Stimulated activated effector memory CD8-positive, alpha-beta T cell treated with anti-CD3 and anti-CD28 coated beads, Interleukin-12 subunit alpha, Interleukin-12 subunit beta, amount 100 ng/mL, for 72 hours (primary cell): ENCODE measurements around the gene MISP.
A peak's percentile ranks its signal among the peaks of the same experiment; 100 is the strongest.

Experiments used
- ATAC-seq: fragments of 150-1000 bp; cut with Tn5 transposase; 2 replicates; pipeline ENCODE4 v1.10.0; 2021
- DNase-seq, 2 donors: peaks; one replicate each; pipeline ENCODE4 v3.0.0; 2021 to 2022; ENCODE audit warnings: low spot score in 2 of 2
- H3K27ac Mint-ChIP-seq: one replicate; pipeline ENCODE4 v1.8.0; 2022; ENCODE audit warnings: mild to moderate bottlenecking, mixed read lengths
- H3K36me3 Mint-ChIP-seq: one replicate; pipeline ENCODE4 v1.8.0; 2022; ENCODE audit warnings: mild to moderate bottlenecking, mixed read lengths
- H3K4me1 Mint-ChIP-seq: one replicate; pipeline ENCODE4 v1.8.0; 2022; ENCODE audit warnings: mixed read lengths
- H3K4me3 Mint-ChIP-seq: one replicate; pipeline ENCODE4 v1.8.0; 2022; ENCODE audit warnings: mild to moderate bottlenecking, mixed read lengths
- H3K9me3 Mint-ChIP-seq: one replicate; pipeline ENCODE4 v1.8.0; 2022; ENCODE audit warnings: mixed read lengths

Gene MISP

GRCh38 chr19:791567-792305 lies 40.8 kb downstream of the MISP start:
- Mint-ChIP-seq H3K4me3 (no peak overlapping the region), H3K9me3 (no peaks in the 10 kb centered on the region), H3K27ac (no peak overlapping the region), H3K36me3 (peaks cover 1% of the 10 kb centered on the region), H3K4me1 (peaks cover 3% of the 10 kb centered on the region)
- ATAC-seq (no peak), DNase-seq (no peak)

- H3K4me1 Mint-ChIP-seq = peaks cover 6% of the 10 kb centered on the region
- no peak overlapping the region for H3K4me3 Mint-ChIP-seq
- H3K27ac Mint-ChIP-seq = no peak overlapping the region
- H3K36me3 Mint-ChIP-seq = peaks cover 8% of the 10 kb centered on the region
- DNase-seq (no peak), ATAC-seq (no peak)
- no peaks in the 10 kb centered on the region for H3K9me3 Mint-ChIP-seq
Measured at GRCh38 chr19:792306-792885, 41.5 kb downstream of the MISP start.

GRCh38 chr19:793806-794205 lies 42.9 kb downstream of the MISP start:
- Mint-ChIP-seq H3K4me1 (peaks cover 6% of the 10 kb centered on the region), H3K36me3 (peaks cover 22% of the 10 kb centered on the region), H3K4me3 (no peak overlapping the region), H3K27ac (no peak overlapping the region), H3K9me3 (no peaks in the 10 kb centered on the region)
- no peak for DNase-seq
- ATAC-seq = no peak

- DNase-seq (no peak), ATAC-seq (no peak)
- peaks cover 35% of the 10 kb centered on the region for H3K36me3 Mint-ChIP-seq
- no peak overlapping the region for H3K27ac Mint-ChIP-seq
- H3K4me3 Mint-ChIP-seq = peak overlapping the region; percentile 92
- H3K9me3 Mint-ChIP-seq = no peaks in the 10 kb centered on the region
- H3K4me1 Mint-ChIP-seq = peaks cover 19% of the 10 kb centered on the region
Measured at GRCh38 chr19:795073-795611, 44.2 kb downstream of the MISP start.

GRCh38 chr19:795691-796581 lies 45.0 kb downstream of the MISP start:
- no peak overlapping the region for H3K27ac Mint-ChIP-seq
- peak overlapping the region; percentile 92 for H3K4me3 Mint-ChIP-seq
- peaks cover 27% of the 10 kb centered on the region for H3K4me1 Mint-ChIP-seq
- ATAC-seq (no peak), DNase-seq (no peak)
- peaks cover 43% of the 10 kb centered on the region for H3K36me3 Mint-ChIP-seq
- H3K9me3 Mint-ChIP-seq = no peaks in the 10 kb centered on the region

- ATAC-seq = peak; percentile 85
- DNase-seq = peak; percentile 94 to 99
- peaks cover 37% of the 10 kb centered on the region for H3K4me1 Mint-ChIP-seq
- peak within 1 kb of the TSS; percentile 94 for H3K27ac Mint-ChIP-seq
- H3K4me3 Mint-ChIP-seq = peak within 1 kb of the TSS; percentile 92
- peaks cover 53% of the 10 kb centered on the region for H3K36me3 Mint-ChIP-seq
- H3K9me3 Mint-ChIP-seq = no peaks in the 10 kb centered on the region
Measured at GRCh38 chr19:796692-797527, 46.0 kb downstream of the MISP start, which contains the start of gene PTBP1. PTBP1 (plus strand) TSS chr19:797452; CDS start chr19:797498, 46 bp downstream.

GRCh38 chr19:797528-798414 lies 46.9 kb downstream of the MISP start:
- H3K27ac Mint-ChIP-seq = peak overlapping the region; percentile 94
- H3K36me3 Mint-ChIP-seq = peaks cover 61% of the 10 kb centered on the region
- DNase-seq (peak; percentile 85 to 94), ATAC-seq (peak; percentile 50)
- peak overlapping the region; percentile 92 for H3K4me3 Mint-ChIP-seq
- peaks cover 45% of the 10 kb centered on the region for H3K4me1 Mint-ChIP-seq
- H3K9me3 Mint-ChIP-seq = no peaks in the 10 kb centered on the region

- Mint-ChIP-seq H3K9me3 (no peaks in the 10 kb centered on the region), H3K27ac (peak overlapping the region; percentile 94), H3K36me3 (peaks cover 69% of the 10 kb centered on the region), H3K4me1 (peaks cover 53% of the 10 kb centered on the region), H3K4me3 (peak overlapping the region; percentile 92)
- ATAC-seq (no peak), DNase-seq (peak in 1 of 2 donors; percentile 72)
Measured at GRCh38 chr19:798415-799075, 47.6 kb downstream of the MISP start.

GRCh38 chr19:799076-799881 lies 48.4 kb downstream of the MISP start:
- H3K4me3 Mint-ChIP-seq = peak overlapping the region; percentile 92
- ATAC-seq (no peak), DNase-seq (peak in 1 of 2 donors; percentile 70)
- H3K36me3 Mint-ChIP-seq = peaks cover 76% of the 10 kb centered on the region
- no peaks in the 10 kb centered on the region for H3K9me3 Mint-ChIP-seq
- H3K4me1 Mint-ChIP-seq = peaks cover 59% of the 10 kb centered on the region
- H3K27ac Mint-ChIP-seq = peak overlapping the region; percentile 94

- Mint-ChIP-seq H3K4me1 (peaks cover 64% of the 10 kb centered on the region), H3K4me3 (peak overlapping the region; percentile 92), H3K9me3 (no peaks in the 10 kb centered on the region), H3K36me3 (peaks cover 89% of the 10 kb centered on the region), H3K27ac (peak overlapping the region; percentile 94)
- DNase-seq = no peak
- ATAC-seq = no peak
Measured at GRCh38 chr19:800360-801029, 49.6 kb downstream of the MISP start.

GRCh38 chr19:801030-801860 lies 50.3 kb downstream of the MISP start:
- Mint-ChIP-seq H3K9me3 (no peaks in the 10 kb centered on the region), H3K4me3 (peak overlapping the region; percentile 92), H3K4me1 (peaks cover 64% of the 10 kb centered on the region), H3K27ac (peak overlapping the region; percentile 94), H3K36me3 (peaks cover 95% of the 10 kb centered on the region)
- DNase-seq (no peak), ATAC-seq (no peak)
